IPS DF 4.7 (cell line): ENCODE data around the gene MATR3.
"Not testable (repeated sequence)": the region's sequence is repeated elsewhere in the genome, so short reads cannot be mapped to it uniquely, and the experiment has no call there.

Experiments
- DNase-seq: peaks from one replicate; pipeline ENCODE4 v3.0.0-alpha.2; 2013; ENCODE audit warnings: low spot score; ENCODE audit errors: extremely low read depth

MATR3 gene

DNA sequence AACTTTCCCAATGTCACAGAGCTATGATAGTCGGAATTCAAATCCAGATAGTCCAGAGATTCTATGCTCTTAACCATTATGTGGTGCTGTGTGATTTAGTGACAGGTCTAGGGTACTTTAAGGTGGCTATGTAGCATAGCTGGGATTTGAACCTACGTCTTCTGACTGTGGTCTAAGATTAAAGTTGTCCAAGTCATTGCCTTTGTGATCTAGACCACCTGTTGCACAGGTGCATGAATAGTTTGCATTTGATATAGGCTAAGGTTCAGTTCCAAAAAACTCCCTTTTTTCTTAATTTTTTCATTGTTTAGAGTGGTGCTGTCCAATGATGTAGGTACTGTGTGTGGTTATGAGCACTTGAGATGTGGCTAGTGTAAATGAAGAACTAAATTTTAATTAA is 50.6 kb downstream of the MATR3 start:
- no peak for DNase-seq

- DNase-seq = not testable (repeated sequence)
Measured at GRCh38 chr5:139345442-139345841, 51.9 kb downstream of the MATR3 start.

DNA sequence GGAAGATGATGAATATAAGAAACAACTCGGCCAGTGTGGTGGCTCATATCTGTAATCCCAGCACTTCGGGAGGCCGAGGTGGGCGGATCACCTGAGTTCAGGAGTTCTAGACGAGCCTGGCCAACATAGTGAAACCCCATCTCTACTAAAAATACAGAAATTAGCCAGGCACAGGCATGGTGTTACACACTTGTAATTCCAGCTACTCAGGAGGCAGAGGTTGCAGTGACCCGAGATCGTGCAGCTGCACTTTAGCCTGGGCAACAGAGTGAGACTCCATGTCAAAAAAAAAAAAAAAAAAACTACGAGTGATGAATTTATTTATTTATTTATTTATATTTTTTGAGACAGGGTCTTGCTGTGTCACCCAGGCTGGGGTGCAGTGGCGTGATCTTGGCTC is 54.3 kb downstream of the MATR3 start:
- DNase-seq = not testable (repeated sequence)

DNA sequence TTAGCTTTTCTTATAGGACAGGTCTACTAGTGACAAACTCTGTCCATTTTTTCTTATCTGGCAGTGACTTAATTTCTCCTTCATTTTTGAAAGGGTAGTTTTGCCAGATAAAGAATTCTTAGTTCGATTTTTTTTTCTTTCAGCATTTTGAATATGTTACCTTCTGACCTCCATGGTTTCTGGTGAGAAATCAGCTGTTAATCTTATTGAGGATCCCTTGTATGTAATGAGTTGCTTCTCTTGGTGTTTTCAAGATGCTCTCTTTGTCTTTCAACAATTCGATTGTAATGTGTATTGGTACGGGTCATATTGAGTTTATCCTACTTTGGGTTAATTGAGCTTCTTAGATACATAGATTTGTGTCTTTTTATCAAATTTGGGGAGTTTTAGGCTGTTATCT is 60.6 kb downstream of the MATR3 start:
- DNase-seq = no peak

- DNase-seq = not testable (repeated sequence)
Measured at GRCh38 chr5:139355900-139356299, 62.4 kb downstream of the MATR3 start.

- DNase-seq = no peak
Measured at GRCh38 chr5:139358064-139358463, 64.5 kb downstream of the MATR3 start.

DNA sequence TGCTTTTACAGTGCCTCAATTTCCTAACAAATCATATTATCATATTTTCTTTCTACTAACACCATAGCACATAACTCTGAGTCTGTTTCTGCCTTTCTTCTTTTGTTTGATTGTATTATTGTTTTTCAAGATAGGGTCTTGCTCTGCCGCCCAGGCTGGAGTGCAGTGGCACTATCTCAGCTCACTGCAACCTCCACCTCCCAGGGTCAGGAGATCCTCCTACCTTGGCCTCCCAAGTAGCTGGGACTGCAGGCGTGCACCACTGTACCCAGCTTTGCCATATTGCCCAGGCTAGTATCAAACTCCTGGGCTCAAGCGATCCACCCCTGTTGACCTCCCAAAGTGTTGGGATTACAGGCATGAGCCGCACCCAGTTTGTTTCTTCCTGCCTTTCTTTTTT is 66.8 kb downstream of the MATR3 start:
- DNase-seq = no peak

DNA sequence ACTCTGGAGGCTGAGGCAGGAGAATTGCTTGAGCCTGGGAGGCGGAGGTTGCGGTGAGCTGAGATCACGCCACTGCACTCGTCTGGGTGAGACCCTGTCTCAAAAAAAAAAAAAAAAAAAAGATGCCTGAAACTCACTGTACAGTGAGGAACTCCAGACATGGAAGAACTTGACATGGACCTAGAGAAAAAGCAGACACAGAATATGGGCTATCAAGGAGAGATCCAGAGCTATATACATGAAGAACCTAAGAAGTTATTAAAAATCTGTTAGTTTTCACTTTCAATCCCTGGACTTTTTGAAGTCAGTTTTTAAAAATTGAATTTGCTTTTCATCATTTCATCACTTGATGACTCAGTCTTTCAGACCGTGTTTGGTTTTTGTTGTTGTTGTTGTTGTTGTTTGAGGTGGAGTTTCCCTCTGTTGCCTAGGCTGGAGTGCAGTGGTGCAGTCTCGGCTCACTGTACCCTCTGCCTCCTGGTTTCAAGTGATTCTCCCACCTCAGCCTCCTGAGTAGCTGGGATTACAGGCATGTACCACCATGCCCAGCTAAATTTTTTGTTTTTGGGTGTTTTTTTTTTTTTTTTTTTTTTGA is 68.4 kb downstream of the MATR3 start:
- DNase-seq = no peak

DNA sequence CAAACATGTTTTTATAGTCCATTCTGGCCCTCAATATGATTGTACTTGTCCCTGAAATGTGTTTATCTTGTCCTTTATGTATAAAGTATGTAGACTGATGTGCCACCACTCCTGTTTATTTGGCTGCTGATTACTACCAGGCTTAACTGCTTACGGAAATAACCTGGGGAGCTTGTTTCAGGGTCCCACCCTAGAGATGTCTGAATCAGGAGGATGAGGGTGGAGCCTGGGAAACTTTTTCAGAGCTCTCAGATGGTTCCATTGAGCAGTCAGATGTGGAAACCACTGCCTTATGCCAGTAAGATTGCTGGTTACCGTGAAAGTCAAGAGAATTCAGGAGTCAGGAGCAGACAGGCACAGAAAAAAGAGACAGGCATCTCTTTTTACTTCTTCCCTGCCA is 70.4 kb downstream of the MATR3 start:
- no peak for DNase-seq

DNA sequence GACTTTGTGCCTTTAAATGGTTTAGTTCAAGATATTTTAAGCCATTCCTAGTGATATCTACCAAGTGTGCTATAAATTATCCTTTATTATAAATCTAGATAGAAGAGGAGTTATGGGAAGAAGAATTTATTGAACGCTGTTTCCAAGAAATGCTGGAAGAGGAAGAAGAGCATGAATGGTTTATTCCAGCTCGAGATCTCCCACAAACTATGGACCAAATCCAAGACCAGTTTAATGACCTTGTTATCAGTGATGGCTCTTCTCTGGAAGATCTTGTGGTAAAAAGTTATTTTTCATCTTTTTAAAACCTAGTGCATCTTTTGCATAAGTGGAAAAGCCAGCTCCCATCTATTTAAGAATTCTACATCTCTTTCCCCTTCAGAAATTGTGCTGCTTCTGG is 70.9 kb downstream of the MATR3 start:
- DNase-seq = no peak

GRCh38 chr5:139368613-139369012 is 75.1 kb downstream of the MATR3 start:
- no peak for DNase-seq

DNA sequence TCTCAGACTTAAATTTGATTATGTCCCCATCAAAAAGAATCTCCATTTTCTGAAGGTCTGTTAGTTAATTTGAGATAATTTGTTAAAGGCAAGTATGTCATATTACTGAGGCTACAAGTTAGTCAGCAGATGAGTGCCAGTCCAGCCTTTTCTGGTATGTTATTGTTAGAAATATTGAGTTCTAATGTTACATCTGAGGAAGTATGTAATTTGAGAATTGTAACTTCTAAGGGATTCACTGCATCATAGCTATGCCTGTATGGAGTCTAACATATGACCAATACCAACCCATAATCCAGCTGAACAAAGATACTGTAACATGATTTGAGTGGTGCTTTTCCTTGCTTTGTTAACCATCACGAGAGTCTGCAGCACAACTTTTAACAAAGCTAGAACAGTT is 75.6 kb downstream of the MATR3 start:
- DNase-seq = no peak

DNA sequence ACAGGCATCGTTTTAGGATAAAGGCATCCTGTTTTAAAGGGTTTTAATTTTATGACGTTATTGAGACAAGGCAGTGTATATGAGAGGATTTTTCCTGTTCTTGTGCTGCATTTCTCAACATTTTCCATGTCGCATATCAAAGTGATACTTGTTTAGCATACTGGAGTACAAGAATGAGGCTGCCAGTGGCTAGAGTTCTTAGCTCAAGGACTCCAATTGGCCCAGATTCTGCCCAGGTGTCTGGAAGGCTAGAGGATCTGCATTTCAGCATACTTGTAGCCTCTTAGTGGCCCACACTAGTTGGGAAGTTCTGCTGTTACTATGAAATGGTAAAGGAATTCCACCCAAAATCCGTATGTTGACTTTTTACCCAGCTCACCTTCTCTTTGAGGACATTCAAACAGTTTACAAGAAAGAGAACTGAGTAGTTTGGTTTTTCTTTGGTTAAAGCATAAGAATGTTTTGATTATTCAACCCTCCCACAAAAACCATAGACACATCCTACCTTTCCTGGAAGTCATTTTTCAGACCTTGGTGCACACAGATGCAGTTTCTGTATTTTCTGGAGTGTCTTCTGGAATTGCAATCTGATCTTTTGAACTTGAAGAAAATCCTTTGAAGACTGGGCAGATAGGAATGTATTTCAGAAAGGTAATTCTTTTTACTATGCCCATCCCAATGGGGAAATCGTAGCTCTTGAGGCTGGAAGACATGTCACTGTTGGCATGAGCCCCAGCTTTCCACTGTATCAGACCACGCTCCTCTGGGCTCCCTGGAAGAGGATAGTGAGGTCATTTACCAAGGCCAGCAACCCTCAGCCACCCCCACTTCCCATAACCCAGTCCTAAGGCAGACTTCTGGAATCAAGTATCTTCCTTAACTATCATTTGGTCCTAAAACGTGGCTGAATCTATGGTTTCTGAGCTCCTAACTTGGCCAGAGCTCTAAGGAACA is 78.2 kb downstream of the MATR3 start:
- no peak for DNase-seq

DNA sequence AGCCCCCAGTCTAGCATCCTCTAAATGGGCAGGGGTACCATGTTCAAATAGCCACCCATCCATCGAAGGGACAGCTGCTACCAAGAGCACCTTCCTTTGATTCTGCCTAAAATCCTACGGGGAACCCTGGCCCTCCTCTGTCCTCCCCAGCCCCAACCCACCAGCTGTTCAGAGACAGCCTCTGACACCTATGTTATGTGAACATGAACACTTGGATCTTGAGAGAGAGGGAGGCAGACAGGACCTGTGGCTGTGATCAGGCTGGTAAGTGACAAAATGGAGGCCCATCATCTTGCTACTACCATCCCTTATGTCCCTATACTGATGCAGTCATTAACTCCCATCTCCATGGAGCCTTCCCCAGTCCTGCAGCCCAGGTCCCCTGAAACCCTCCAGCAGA is 81.4 kb downstream of the MATR3 start:
- no peak for DNase-seq

DNA sequence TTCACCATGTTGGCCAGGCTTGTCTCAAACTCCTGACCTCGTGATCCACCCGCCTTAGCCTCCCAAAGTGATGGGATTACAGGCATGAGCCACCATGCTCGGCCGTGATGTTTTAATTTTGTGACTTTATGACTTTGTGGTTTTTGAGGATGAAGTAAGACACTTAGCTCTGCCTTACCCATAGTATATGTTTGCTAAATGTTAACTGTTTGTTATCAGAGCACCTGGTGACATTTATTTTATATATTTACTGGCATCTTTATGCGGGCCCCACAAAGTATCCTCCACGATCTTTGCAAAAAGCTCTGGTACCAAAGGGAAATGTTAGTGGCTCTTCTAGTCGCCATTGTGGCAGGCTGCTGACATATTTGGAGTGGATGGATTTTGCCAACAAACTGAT is 82.8 kb downstream of the MATR3 start:
- DNase-seq = no peak

- DNase-seq = no peak
Measured at GRCh38 chr5:139377226-139377625, 83.7 kb downstream of the MATR3 start.

DNA sequence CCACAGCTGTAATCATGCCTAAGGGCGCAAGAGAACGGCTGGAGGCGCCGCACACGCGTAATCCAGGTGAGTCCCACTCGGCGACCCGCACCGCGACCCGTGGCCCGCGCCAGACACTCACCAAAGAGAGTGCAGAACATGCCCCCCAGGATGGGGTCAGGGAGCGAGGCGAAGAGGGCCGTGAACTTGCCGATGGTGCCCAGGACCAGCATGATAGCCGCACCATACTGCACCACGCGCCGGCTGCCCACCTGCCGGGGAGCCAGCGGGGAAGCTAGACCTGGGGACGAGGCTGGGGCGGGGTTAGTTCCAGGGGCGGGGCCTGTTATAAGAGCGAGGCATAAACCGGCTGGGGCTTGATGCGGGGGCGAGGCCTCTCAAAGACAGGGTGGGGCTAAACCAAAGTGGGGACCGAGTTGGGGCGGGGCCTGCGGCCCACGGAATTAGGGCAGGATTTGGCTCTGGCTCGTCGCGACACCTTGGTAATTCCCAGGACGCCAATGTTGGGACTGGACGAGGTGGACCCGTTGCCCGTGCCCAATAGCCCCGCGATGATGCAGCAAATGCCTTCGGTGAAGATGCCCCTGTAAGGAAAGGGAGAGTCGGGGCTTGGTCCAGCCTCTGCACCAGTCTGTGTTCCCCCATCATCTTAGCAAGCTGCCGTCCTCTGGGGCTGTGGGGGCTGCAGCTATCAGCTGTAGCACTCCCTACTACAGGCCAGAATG is 84.7 kb downstream of the MATR3 start:
- no peak for DNase-seq

- DNase-seq = no peak
Measured at GRCh38 chr5:139378941-139379361, 85.4 kb downstream of the MATR3 start.

GRCh38 chr5:139379626-139380449 is 86.3 kb downstream of the MATR3 start:
- DNase-seq = no peak
